Umbilical cord (tissue), 2 donors: Measurements from ENCODE around the gene ZNF654. TPM values are rescaled to one million over a fixed set of nuclear protein-coding genes. Genes with fewer than 3 reads are reported as not detected.
"Not testable (repeated sequence)": the region's sequence is repeated elsewhere in the genome, so short reads cannot be mapped to it uniquely, and the experiment has no call there.

Experiments
- DNase-seq: peaks from one replicate; pipeline ENCODE4 v3.0.0-alpha.2; 2015; ENCODE audit warnings: low spot score
- total RNA-seq: library from RNA; depleted of rRNA; stranded (reverse); fragments of >200 nt; gene quantifications from one replicate; pipeline ENCODE4 v1.2.3, GENCODE V29; 2014; ENCODE audit warnings: low replicate concordance; ENCODE audit not compliant: insufficient read depth

The ZNF654 gene
- total RNA-seq, 1 donor from 2014 or later, result 37.3 TPM

DNA sequence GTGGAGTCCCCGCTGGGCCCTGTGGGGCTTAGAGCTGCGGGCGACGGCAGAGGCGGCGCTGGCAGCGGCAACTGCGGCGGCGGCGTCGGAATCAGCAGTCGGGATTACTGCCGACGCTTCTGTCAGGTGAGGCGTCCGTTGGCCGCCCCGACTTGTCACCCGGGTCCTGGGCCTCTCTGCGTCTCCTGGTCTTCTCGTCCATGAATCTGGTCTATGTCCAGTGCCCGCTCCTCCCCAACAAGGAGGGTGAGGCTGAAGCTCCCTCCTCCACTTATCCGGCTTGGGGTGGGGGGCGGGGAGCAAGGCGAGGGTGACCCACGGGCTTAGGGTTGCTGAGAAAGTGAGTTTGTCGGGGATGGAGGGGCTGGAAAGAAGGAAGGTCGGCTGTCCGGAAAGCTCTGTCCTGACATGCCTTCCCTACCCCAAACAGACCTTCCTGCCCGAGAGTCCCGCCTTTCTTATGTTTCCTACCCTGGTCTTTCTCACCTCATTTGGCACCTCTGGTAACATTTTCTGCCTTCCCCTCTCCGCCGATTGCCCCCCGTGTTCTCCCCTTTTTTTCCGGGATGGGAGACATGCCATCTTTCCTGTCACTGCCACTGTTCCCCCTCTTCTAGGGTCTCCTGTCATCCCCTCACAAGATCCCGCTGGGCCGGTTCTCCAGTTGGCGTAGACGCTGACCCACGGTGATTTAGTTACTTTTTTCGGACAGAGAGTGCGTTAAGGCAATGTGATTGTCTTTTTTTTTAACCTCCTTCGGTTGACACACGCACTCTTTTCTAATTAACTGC is 520 bp downstream of the ZNF654 start:
- no peak for DNase-seq

DNA sequence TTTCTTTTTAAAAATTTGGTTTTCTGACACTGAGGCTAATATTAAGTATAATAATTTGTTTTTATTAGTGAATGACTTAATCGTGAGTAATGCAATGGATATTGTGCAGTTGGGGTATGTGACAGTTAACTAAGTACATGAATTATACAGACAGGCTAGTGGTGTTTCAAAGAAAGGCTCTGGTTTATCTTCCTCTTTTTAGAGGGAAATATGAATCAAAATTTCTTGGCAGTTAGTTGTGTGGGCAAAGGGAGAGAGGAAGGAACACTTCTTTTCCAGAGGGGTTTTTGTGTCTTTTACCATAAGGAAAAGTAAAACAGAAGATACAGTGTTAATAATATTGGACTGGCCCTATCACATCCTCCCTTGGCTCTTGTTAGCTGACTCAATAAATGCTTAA is 2.7 kb downstream of the ZNF654 start:
- DNase-seq, result peak; percentile 3

DNA sequence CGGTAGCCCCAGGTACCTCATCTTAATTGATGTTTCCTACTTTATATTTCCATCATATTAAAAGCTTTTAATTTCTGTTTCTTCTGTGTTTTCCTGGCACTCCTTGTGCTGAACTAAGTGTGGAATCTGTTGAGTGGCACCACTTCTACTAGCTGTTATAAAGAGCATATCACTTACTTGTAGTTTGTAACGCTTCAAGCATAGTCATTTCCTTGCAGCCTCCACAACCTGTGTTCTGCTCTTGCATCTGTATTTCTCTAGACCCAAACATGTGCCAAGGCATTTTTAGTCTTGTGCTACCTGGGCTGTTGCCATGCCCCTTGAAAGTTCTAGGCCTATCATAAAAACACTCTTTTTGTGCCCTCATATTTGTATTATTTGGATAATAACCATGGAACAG is 16.0 kb downstream of the ZNF654 start:
- no peak for DNase-seq

DNA sequence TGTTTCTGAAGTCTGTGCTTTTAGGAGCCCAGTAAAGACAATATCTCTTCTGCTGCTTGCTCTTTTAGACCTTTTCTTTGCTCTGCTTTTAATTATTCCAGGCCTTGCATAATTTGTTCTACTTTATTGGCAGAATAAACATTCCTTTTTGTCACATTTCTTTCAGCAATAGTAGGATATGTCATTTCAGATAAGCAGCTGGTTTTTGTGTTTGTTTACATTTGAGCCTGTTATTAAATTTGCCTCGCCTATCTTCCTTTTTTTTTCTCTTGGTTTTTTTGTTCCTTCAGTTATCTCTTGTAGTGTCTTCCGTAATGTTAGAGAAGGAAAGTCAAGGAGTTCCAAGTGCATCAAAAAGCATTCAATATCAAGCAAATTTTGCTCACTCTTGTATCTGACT is 16.4 kb downstream of the ZNF654 start:
- DNase-seq, result no peak

DNA sequence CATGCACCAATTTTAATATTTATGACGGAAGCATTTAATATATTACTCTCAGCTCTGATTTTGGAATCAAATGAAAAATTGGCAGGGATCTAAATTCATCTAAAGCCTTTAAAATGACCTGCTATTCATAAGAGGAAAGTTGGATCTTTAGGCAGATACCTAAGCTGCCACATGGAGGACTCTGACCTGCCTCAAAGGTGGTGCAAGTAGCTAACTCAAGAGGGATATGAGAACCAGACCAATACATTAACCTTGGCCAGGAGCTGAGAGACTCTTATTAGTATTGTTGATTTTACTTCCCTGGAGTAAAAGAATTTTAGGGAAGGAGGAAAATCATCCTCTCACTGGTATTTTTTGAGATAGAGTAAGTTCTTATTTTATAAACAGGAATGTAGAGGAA is 17.7 kb downstream of the ZNF654 start:
- DNase-seq, result no peak

DNA sequence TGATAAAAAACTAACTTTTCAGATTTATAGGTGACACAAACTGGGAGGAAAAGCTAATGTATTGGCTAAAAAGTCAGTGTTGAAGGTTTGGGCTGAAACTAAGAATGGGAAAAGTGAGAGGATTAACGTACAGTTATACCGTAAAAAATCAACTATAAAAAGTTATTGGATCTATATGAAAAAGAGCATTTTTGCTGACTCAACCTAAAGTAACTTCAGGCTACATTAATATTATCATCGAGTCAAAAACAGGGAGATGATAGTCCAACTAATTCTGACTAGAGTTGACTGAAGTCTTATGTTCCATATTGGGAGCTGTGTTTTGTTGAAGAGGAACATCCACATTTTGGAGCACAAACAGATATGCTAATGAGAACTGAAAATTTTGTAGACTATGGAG is 19.9 kb downstream of the ZNF654 start:
- no peak for DNase-seq

DNA sequence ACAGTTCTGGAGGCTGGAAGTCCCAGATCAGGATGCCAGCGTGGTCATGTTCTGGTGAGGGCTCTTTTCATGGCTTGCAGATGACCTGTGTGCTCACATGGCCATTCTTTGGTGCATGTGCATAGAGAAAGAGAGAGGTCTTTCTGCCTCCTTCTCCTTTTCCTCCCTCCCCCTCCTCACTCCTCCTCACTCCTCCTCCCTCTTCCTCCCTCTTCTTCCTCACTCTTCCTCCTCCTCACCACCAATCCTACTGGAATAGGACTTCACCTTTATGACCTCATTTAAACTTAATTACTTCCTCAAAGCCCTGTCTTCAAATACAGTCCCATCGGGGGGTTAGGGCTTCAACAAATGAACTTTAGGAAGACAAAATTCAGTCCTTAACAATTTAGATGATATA is 23.8 kb downstream of the ZNF654 start:
- no peak for DNase-seq

DNA sequence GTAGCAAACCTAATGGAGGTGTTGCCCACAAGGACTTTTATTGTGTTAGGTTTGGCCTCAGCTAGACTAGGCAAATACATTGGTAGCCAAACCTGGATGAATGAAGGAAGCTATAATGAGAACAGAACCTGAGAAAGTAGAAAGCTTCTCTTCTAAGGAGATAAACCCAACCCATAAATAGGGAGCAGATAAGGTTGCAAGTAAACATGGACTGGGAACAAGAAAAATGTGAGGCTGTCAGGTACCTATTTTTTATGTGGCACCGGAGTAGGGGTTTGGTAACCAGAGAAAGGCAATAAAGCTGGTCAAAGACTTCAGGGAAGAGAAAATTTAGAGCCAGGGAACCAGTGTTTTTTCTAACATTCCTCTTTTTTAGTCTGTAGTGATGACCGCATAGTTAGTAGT is 25.0 kb downstream of the ZNF654 start:
- DNase-seq, result no peak

DNA sequence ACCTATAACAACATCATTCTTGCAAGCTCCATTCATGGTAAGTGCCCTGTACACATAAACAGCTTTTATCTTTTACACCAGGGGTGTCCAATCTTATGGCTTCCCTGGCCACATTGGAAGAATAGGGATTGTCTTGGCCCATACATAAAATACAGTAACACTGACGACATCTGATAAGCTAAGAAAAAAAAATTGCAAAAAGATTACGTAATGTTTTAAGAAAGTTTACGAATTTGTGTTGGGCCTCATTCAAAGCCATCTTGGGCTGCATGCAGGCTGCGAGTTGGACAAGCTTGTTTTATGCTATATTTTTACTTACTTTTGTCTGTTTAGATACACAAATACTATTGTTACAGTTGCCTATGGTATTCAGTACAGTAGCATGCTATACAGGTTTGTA is 31.6 kb downstream of the ZNF654 start:
- DNase-seq, result no peak

DNA sequence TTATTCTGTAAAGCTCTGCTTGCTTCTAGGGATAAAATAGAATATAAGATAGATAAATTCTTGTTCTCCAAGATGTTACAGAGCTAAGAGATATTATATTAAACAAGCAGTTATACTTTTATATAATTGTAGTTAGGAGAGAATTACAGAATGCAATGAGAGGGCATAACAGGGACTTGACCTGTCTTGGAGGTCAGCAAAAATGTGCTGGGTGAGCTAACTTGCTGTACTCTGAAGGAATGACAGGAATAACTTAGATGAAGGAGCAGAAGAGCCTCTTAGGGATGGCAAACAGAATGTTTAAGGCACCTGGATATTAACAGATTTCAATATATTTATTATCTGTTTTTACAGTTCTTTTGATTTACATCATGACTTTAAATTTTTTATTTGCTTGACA is 33.2 kb downstream of the ZNF654 start:
- DNase-seq, result no peak

DNA sequence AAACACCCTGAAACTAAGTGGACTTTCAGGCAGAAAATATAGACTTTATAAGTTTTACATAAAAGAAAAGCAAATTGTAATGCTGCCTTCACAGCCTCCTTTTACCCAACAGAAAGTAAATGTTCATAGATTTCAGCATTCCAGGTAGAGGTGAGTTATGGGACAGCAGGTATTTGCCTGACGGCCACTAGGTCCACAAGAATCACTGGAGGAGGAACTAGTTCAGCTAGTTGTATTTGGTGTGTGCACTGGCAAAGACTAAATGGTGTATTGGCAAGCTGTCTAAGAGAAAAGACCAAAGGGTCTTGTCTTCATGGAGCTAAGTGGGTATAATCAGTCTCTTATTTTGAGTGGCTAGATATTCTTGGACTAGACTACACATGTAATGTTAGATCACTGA is 34.2 kb downstream of the ZNF654 start:
- DNase-seq, result peak; percentile 23

DNA sequence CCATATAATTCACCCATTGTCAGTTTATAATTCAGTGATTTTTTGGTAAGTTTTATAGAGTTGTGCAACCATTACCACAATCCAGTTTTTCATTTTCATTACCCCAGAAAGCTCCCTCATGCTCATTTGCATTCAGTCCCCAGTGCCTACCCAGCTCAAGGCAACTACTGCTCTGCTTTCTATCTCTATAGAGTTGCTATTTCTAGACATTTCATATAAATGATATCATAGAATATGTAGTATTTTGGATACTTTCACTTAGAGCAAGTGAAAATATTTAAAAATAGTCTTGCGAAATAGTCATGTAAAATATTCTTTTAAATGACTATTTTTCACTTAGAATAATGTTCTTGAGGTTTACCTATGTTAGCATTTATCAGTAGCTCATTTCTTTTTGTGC is 42.1 kb downstream of the ZNF654 start:
- no peak for DNase-seq

DNA sequence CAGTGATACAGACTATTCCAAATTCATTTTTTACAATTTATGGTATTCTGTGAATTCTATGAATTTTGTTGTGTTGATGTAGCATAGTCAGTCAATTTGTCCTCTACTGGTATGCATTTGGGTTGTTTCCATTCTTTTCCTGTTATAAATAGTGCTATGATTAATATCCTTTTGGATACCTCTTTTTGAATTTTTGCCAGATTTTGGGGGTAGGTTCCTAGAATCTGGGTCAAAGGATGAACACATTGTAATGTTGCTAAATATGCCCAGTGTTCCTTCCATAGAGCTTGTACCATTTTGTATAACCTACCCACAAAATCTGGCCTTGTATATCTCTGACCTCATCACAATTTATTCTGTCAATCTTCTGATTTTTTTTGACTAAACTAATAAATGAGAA is 46.3 kb downstream of the ZNF654 start:
- no peak for DNase-seq

DNA sequence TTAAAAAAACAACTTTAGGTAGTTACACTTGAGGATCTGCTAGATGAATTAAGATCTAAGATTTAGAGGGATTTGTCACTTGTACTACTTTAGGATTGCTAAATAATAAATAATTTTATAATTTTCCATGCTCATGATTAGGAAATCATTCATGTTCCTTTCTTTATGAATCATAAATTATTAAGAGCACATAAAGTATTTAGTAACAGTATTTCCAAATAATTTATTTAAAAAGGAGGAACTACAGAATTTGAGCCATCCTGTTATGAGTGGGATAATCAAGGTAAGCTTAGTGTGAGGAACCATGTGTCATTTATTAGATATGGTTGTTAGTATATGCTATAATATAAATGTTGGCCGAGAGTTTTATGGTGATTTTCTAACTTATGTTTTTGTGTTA is 53.2 kb downstream of the ZNF654 start:
- DNase-seq, result no peak

DNA sequence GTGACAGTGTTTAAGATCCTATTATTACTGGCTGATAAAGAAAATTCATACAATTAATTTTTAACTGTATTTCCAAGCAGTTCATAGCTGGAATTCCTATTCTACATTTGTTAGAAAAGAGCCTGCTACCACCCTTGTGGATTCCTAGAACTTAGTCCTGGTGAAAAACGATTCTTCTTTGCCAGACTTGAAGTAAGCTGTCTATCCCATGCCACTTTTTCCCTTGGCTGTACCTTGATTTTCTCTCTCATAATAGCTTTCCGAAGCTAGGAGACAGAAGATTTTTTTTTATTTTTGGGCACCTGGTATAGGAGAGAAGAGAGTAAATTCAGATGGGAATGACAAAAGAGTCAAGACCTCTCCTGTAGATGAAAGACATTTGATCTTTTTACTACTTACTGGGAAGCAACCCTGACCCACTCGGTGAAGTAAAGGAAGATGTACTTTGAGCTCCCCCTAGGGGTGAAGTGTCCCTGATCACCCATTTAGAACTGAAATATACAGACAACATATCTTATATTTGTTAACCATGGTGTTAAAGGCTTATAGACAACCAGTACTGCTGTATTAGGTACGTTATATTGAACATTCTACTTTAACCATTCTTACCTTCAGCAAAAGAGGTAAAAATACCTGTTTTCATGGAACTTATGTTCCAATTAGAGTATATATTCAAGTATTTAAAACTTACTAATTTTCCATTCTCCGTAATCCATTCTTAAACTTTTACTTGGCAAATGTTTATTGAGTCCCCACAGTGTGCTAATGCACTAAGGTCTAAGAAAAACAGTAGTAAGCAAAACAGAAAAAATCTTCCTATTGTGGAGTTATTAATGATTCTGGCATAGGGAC is 54.5 kb downstream of the ZNF654 start:
- DNase-seq, result peak; percentile 75

DNA sequence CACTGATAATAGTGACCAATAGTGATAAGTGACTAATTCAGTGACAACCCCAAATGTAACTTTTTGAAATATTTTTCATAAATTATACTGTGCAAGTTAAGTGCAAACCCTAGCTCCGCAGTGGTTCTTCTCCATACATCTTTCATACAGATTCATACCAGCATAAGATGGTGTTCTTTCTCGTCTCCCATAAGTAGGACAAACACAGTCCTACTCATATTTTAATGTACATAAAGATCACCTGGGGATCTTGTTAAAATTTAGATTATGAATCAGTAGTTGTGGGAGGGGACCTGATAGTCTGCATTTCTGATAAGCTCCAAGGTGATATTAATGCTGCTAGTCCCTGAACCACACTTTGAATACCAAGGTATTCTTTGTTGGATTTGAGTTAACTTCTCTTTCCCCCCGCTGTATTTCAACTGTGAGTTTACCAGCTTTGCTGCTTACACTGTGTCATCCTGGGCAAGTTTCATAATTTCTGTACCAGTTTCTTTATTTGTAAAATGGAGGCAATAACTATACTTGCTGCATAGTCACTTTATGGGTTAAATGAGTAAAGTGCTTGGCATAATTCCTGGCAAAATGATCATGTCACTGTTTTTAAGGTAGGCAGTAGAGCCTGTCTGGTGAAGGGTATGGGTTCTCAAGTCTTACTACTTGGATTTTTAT is 56.0 kb downstream of the ZNF654 start:
- no peak for DNase-seq

DNA sequence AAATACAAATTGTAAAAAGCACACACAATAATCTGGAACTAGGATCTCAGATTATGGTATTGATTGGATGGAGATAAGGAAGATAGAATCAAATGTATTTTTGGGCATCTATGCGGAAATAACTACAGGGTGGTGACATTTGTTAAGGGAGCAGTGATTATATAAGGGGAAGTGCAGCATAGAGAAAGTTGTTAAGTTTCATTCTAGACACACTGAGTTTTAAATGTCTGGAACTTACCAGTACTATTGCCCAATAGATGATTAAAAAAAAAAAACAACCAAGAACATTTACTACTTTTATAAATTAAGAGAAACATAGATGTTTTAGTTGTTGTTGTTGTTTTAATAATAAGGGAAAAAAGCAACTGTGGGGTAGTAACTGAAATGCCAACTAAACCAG is 58.6 kb downstream of the ZNF654 start:
- DNase-seq, result no peak

DNA sequence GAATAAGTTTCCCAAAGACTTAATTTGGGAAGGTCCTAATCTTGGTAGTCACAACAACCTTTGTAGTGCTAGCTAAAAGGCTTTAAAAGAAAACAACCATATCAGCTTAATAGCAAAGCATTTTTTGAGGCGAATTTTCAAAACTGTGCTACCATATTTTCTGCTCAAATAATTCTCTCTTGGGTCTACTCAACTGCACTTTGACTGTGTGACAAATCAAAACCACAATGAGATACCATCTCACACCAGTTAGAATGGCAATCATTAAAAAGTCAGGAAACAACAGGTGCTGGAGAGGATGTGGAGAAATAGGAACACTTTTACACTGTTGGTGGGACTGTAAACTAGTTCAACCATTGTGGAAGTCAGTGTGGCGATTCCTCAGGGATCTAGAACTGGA is 59.5 kb downstream of the ZNF654 start:
- DNase-seq, result not testable (repeated sequence)

DNA sequence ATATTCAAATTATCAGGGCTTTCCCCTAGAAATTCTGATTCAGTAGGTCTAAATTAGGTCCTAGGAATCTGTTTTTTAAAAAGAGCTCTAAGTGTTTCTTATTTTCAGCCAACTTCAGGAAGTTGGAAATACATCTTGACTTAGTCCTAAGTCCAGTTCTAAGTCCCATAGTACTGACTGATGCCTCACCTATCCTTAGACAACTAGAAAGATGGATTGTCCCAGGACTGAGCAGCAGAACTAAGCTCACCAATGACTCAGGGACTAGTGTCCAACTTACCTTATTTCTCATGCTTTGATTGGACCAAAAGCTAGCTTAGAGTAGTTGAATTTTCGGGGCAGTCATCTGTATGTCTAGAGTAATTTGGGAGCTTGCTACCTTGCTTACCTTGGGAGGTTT is 64.5 kb downstream of the ZNF654 start:
- no peak for DNase-seq

DNA sequence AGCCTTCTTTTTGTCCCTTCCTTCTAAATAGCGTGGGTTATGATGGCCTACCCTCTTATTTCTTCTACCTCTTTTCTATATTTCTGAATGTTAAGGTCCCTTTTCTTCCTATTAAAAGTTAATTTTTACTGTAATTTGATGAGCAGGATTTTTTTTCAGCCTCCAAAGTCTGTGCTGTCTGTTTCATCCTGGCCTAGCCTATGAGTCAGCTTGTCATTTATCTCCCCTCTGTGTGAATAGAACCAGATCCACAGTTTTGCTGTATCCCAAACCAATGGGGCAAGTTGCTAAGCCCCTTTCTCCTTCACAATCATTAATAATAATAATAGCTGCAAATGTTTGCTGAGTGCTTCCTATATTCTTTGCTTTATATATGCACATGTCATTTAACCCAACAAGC is 72.6 kb downstream of the ZNF654 start:
- no peak for DNase-seq

DNA sequence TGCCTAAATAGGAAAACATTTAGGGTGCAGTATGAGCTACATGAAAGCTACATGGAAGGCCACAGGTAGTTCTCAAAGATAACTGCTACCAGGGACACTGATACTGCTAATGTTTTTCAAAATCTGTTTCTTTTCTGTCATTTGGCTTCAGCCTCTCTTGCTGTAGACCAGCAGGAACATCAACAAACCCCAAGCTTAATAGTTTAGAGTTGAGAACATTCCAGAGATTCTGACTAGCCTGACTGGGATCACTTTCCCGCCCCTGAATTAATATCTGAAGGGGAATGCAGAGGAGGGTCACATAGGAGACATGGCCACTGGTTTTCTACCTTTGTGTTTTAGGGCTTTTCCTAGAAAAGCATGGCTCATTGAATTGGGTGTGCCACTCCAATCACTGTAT is 73.8 kb downstream of the ZNF654 start:
- DNase-seq, result no peak

DNA sequence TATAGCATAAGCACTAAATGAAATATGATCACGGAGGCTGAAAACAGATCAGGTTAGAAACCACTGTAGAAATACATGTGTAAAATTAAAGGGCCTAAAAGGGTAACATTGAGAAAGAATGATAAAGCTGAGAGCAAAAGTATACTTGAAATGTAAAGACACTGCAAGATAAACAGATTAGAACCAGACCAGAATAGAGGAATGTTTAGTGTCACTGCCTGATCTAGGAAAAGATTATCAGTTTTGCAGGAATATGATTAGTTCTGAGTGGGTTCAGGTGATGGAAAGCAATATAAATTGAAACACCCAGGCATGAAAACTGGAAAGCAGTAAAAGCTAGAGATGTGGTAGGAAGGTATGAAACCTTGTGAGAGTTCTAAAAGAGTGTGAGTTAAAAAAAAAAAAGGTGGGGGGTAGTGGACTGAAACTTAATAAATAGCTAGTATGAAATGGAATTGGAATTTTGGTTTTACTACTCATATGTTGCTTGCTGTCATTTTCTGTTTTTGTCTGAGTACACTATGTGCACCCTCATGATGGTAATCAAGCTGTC is 74.7 kb downstream of the ZNF654 start:
- DNase-seq, result no peak
